ENCODE data around the gene NPHP4.

DNA sequence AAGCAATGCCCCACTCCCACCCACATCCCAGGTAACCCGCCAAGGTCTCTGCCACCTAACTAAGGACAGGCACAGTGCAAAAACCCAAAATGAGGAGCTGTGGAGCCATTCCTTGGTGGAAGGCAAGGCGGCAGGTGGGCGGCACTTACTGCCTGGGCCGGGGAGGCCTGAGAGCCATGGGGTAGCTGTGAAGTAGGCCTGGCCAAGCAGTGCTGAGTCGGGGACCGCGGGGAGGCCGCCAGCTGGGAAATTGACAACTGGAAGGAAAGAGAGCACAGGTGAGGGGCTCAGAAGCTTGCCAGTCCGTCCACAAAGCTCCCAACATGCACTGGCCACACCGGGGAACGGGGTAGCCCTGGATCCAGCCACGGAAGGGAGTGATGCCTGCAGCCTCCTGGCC, 85.3 kb downstream of the NPHP4 start:
- TF ChIP-seq CREM (IDR thresholded peaks at IDR 0.05; ENCODE audit: low read depth) (no peak), HIVEP1 (CRISPR knock-in tag; IDR thresholded peaks at IDR 0.05) (no peak)
- TF ChIP-seq, protein P1, sequence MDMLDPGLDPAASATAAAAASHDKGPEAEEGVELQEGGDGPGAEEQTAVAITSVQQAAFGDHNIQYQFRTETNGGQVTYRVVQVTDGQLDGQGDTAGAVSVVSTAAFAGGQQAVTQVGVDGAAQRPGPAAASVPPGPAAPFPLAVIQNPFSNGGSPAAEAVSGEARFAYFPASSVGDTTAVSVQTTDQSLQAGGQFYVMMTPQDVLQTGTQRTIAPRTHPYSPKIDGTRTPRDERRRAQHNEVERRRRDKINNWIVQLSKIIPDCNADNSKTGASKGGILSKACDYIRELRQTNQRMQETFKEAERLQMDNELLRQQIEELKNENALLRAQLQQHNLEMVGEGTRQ (CRISPR knock-in tag; IDR thresholded peaks at IDR 0.05): no peak
